Measurements from ENCODE around the gene KAT2B.

The KAT2B gene

GRCh38 chr3:20083953-20084352 lies 43.7 kb downstream of the KAT2B start:
- no peak overlapping the region for H3K27ac ChIP-seq
- no peaks in the 10 kb centered on the region for H3K9me3 ChIP-seq (ENCODE audit: low read depth, low read length)

GRCh38 chr3:20091331-20092047 lies 51.2 kb downstream of the KAT2B start:
- Histone ChIP-seq H3K36me3 (ENCODE audit: insufficient read depth, low read length) (no peaks in the 10 kb centered on the region), H3K27ac (no peak overlapping the region)
- DNase-seq (ENCODE audit: low read depth, low spot score): no peak

More at GRCh38 chr3:20083953-20084352, 43.7 kb downstream of the KAT2B start:
- no peak for TF ChIP-seq EZH2 (IDR thresholded peaks at IDR 0.05)
- no peak for TF ChIP-seq POLR2AphosphoS5 (IDR thresholded peaks at IDR 0.05; ENCODE audit: borderline replicate concordance, low read depth, low read length)
- no peak for TF ChIP-seq FOXP2 (optimal IDR thresholded peaks at IDR 0.05; ENCODE audit: control extremely low read depth, extremely low read length, insufficient read depth)
- no peak for DNase-seq (ENCODE audit: low read depth, low spot score)
- Histone ChIP-seq H3K4me3 (no peak overlapping the region), H3K36me3 (ENCODE audit: insufficient read depth, low read length) (no peaks in the 10 kb centered on the region), H3K9ac (ENCODE audit: insufficient read length) (no peak overlapping the region)

GRCh38 chr3:20095470-20095869 lies 55.2 kb downstream of the KAT2B start:
- no peaks in the 10 kb centered on the region for H3K9me3 ChIP-seq (ENCODE audit: low read depth, low read length)
- TF ChIP-seq FOXP2 (optimal IDR thresholded peaks at IDR 0.05; ENCODE audit: control extremely low read depth, extremely low read length, insufficient read depth) (no peak), POLR2AphosphoS5 (IDR thresholded peaks at IDR 0.05; ENCODE audit: borderline replicate concordance, low read depth, low read length) (no peak), EZH2 (IDR thresholded peaks at IDR 0.05) (no peak)
- no peak overlapping the region for H3K27ac ChIP-seq
- no peak for DNase-seq (ENCODE audit: low read depth, low spot score)
- no peak overlapping the region for H3K4me3 ChIP-seq
- H3K36me3 ChIP-seq (ENCODE audit: insufficient read depth, low read length): no peaks in the 10 kb centered on the region
- no peak overlapping the region for H3K9ac ChIP-seq (ENCODE audit: insufficient read length)

More at GRCh38 chr3:20091331-20092047, 51.2 kb downstream of the KAT2B start:
- no peak for TF ChIP-seq POLR2AphosphoS5 (IDR thresholded peaks at IDR 0.05; ENCODE audit: borderline replicate concordance, low read depth, low read length)
- no peak for TF ChIP-seq EZH2 (IDR thresholded peaks at IDR 0.05)
- no peak for TF ChIP-seq FOXP2 (optimal IDR thresholded peaks at IDR 0.05; ENCODE audit: control extremely low read depth, extremely low read length, insufficient read depth)
- no peak overlapping the region for H3K4me3 ChIP-seq
- H3K9ac ChIP-seq (ENCODE audit: insufficient read length): no peak overlapping the region
- H3K9me3 ChIP-seq (ENCODE audit: low read depth, low read length): no peaks in the 10 kb centered on the region

GRCh38 chr3:20096135-20096685 lies 56.0 kb downstream of the KAT2B start:
- DNase-seq (ENCODE audit: low read depth, low spot score): no peak
- no peaks in the 10 kb centered on the region for H3K9me3 ChIP-seq (ENCODE audit: low read depth, low read length)
- no peak overlapping the region for H3K4me3 ChIP-seq
- no peak overlapping the region for H3K27ac ChIP-seq
- no peaks in the 10 kb centered on the region for H3K36me3 ChIP-seq (ENCODE audit: insufficient read depth, low read length)
- TF ChIP-seq EZH2 (IDR thresholded peaks at IDR 0.05): no peak
- no peak for TF ChIP-seq POLR2AphosphoS5 (IDR thresholded peaks at IDR 0.05; ENCODE audit: borderline replicate concordance, low read depth, low read length)
- no peak for TF ChIP-seq FOXP2 (optimal IDR thresholded peaks at IDR 0.05; ENCODE audit: control extremely low read depth, extremely low read length, insufficient read depth)
- H3K9ac ChIP-seq (ENCODE audit: insufficient read length): no peak overlapping the region

- H3K9ac ChIP-seq (ENCODE audit: insufficient read length): no peak overlapping the region
- DNase-seq (ENCODE audit: low read depth, low spot score): no peak
- H3K27ac ChIP-seq: no peak overlapping the region
- TF ChIP-seq POLR2AphosphoS5 (IDR thresholded peaks at IDR 0.05; ENCODE audit: borderline replicate concordance, low read depth, low read length): no peak
- no peak for TF ChIP-seq FOXP2 (optimal IDR thresholded peaks at IDR 0.05; ENCODE audit: control extremely low read depth, extremely low read length, insufficient read depth)
- no peak for TF ChIP-seq EZH2 (IDR thresholded peaks at IDR 0.05)
- H3K36me3 ChIP-seq (ENCODE audit: insufficient read depth, low read length): no peaks in the 10 kb centered on the region
- H3K9me3 ChIP-seq (ENCODE audit: low read depth, low read length): no peaks in the 10 kb centered on the region
- H3K4me3 ChIP-seq: no peak overlapping the region
Measured at GRCh38 chr3:20097015-20097414, 56.8 kb downstream of the KAT2B start.

GRCh38 chr3:20099060-20099459 lies 58.8 kb downstream of the KAT2B start:
- DNase-seq (ENCODE audit: low read depth, low spot score): no peak
- TF ChIP-seq POLR2AphosphoS5 (IDR thresholded peaks at IDR 0.05; ENCODE audit: borderline replicate concordance, low read depth, low read length): no peak
- no peak for TF ChIP-seq FOXP2 (optimal IDR thresholded peaks at IDR 0.05; ENCODE audit: control extremely low read depth, extremely low read length, insufficient read depth)
- no peak for TF ChIP-seq EZH2 (IDR thresholded peaks at IDR 0.05)
- H3K9me3 ChIP-seq (ENCODE audit: low read depth, low read length): no peaks in the 10 kb centered on the region
- no peak overlapping the region for H3K27ac ChIP-seq
- H3K4me3 ChIP-seq: no peak overlapping the region
- H3K9ac ChIP-seq (ENCODE audit: insufficient read length): no peak overlapping the region
- H3K36me3 ChIP-seq (ENCODE audit: insufficient read depth, low read length): no peaks in the 10 kb centered on the region

- H3K27ac ChIP-seq: no peak overlapping the region
Measured at GRCh38 chr3:20100151-20100550, 59.9 kb downstream of the KAT2B start.

GRCh38 chr3:20101041-20101440 lies 60.8 kb downstream of the KAT2B start:
- Histone ChIP-seq H3K4me3 (no peak overlapping the region), H3K36me3 (ENCODE audit: insufficient read depth, low read length) (no peaks in the 10 kb centered on the region), H3K27ac (no peak overlapping the region), H3K9ac (ENCODE audit: insufficient read length) (no peak overlapping the region), H3K9me3 (ENCODE audit: low read depth, low read length) (no peaks in the 10 kb centered on the region)
- DNase-seq (ENCODE audit: low read depth, low spot score): no peak
- TF ChIP-seq POLR2AphosphoS5 (IDR thresholded peaks at IDR 0.05; ENCODE audit: borderline replicate concordance, low read depth, low read length) (no peak), EZH2 (IDR thresholded peaks at IDR 0.05) (no peak), FOXP2 (optimal IDR thresholded peaks at IDR 0.05; ENCODE audit: control extremely low read depth, extremely low read length, insufficient read depth) (no peak)

More at GRCh38 chr3:20100151-20100550, 59.9 kb downstream of the KAT2B start:
- no peak for DNase-seq (ENCODE audit: low read depth, low spot score)
- TF ChIP-seq FOXP2 (optimal IDR thresholded peaks at IDR 0.05; ENCODE audit: control extremely low read depth, extremely low read length, insufficient read depth) (no peak), EZH2 (IDR thresholded peaks at IDR 0.05) (no peak), POLR2AphosphoS5 (IDR thresholded peaks at IDR 0.05; ENCODE audit: borderline replicate concordance, low read depth, low read length) (no peak)
- Histone ChIP-seq H3K36me3 (ENCODE audit: insufficient read depth, low read length) (no peaks in the 10 kb centered on the region), H3K9ac (ENCODE audit: insufficient read length) (no peak overlapping the region), H3K4me3 (no peak overlapping the region), H3K9me3 (ENCODE audit: low read depth, low read length) (no peaks in the 10 kb centered on the region)

All from SK-N-MC (cell line).